Right lobe of liver (tissue), 6 donors: ENCODE measurements around the gene ATP6V0D1. TPM values are rescaled to one million over a fixed set of nuclear protein-coding genes. Genes with fewer than 3 reads are reported as not detected.

Experiments
- ATAC-seq, 4 donors: fragments of 200-7000 bp; cut with Tn5 transposase; one replicate each; pipeline ENCODE4 v1.9.1; 2020; ENCODE audit warnings: mild to moderate bottlenecking in 4 of 4, moderate library complexity in 4 of 4
- DNase-seq, 3 donors: peaks; one replicate each; pipeline ENCODE4 v3.0.0-alpha.2; 2020
- H3K27ac ChIP-seq, 3 donors: fragments of 200-600 bp; one replicate each; pipeline ENCODE4 v1.8.0; 2022
- H3K27me3 ChIP-seq, 2 donors: fragments of 200-600 bp; one replicate each; pipeline ENCODE4 v1.8.0; 2022
- H3K36me3 ChIP-seq, 4 donors: fragments of 200-600 bp; sonication (generic) in 1 of 4; one replicate each; pipeline versions ENCODE4 v1.5.1 to v1.8.0; 2017 to 2022; ENCODE audit warnings: control low read depth in 1 of 4
- H3K4me1 ChIP-seq, 4 donors: fragments of 200-600 bp; sonication (generic) in 1 of 4; one replicate each; pipeline versions ENCODE4 v1.5.1 to v1.8.0; 2017 to 2022; ENCODE audit warnings: control low read depth in 1 of 4
- H3K4me3 ChIP-seq, 3 donors: fragments of 200-600 bp; one replicate each; pipeline ENCODE4 v1.8.0; 2022
- H3K9me3 ChIP-seq, 4 donors: fragments of 200-600 bp; sonication (generic) in 1 of 4; one replicate each; pipeline versions ENCODE4 v1.5.1 to v1.8.0; 2017 to 2022; ENCODE audit warnings: control low read depth in 1 of 4
- POLR2A ChIP-seq: fragments of 450-650 bp; IDR thresholded peaks from one replicate; pipeline ENCODE4 v1.6.1; 2017; ENCODE audit warnings: antibody characterized with exemption, mild to moderate bottlenecking
- WGBS: methylation state at CpG from one replicate; pipeline ENCODE4 v1.1.6; 2018; ENCODE audit warnings: low coverage, low lambda C conversion rate; ENCODE audit not compliant: insufficient coverage; ENCODE audit errors: missing lambda C conversion rate; 5-methylcytosine and 5-hydroxymethylcytosine counted together
- intact Hi-C, 2 donors: fragments of 100-400 bp; cut with DNase I; formaldehyde crosslinking; loops; one replicate each; pipeline versions ENCODE4 v1.11.2 to v1.14.1; 2022
- total RNA-seq, 6 experiments: library from RNA; depleted of rRNA in 2 of 6; stranded (reverse); fragments of >200 nt in 2 of 6; fragmentation: NEBNext Ultra II Directional in 3 of 6; extraction: Animal tissue kit (Norgen Biotek cat#: 25700) in 3 of 6; gene quantifications; one replicate each; pipeline versions ENCODE4 v1.1.0 to v1.2.4, GENCODE V29; 2016 to 2023
- TF ChIP-seq, protein P1 (sequence below), 4 donors: fragments of 200-600 bp in 3 of 4; fragments of 450-650 bp in 1 of 4; IDR thresholded peaks; one replicate each; pipeline versions ENCODE4 v1.5.1 to v1.8.0; 2016 to 2022; ENCODE audit warnings: antibody characterized with exemption in 4 of 4, mild to moderate bottlenecking in 2 of 4
- donor health status: DM: no; HTN: yes; CAD: no.
- donor health status: DM: no; HTN: no; CAD: no.
- donor health status: DM: no; HTN: no; CAD: no.
- donor health status: DM: no; HTN: yes; CAD: no.
- donor health status: DM: no; HTN: yes; CAD: no.

The ATP6V0D1 gene
- total RNA-seq, 6 experiments from 2014 or later = 33.6 to 84.6 (median 47.0) TPM

DNA sequence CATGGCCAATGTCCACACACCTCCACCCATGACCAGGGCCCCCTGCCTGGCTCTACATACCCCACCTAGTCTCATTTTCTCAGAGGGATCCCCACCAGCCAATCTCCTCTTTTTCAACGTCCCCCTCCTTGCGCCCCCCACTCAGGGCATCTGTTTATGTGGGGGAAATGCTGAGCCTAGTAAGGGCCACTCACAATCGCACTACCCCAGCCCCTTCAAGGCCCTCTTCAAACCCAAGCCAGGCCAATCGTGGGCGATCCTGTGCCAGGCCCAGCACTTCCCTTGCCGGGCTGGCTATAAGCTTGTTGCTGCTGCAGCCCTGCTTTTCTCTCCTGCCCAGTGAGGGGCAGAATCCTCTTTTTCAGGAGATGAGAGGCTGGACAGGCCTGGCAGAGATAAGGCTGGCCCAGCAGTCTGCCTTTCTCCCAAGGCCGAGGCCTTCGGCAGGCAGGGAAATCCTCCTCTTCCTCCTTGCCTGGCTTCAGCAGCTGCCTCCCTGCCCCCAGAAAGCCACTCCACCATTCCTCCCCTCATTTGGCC is 33.9 kb downstream of the ATP6V0D1 start:
- Histone ChIP-seq H3K9me3 (no peaks in the 10 kb centered on the region), H3K27ac (peak overlapping the region in 1 of 3 donors; percentile 62), H3K4me3 (no peak overlapping the region), H3K4me1 (peaks cover 5 to 79% (median 50%) of the 10 kb centered on the region in 4 donors), H3K27me3 (no peaks in the 10 kb centered on the region), H3K36me3 (peaks cover 0 to 3% (median 0%) of the 10 kb centered on the region in 4 donors)
- TF ChIP-seq, protein P1, sequence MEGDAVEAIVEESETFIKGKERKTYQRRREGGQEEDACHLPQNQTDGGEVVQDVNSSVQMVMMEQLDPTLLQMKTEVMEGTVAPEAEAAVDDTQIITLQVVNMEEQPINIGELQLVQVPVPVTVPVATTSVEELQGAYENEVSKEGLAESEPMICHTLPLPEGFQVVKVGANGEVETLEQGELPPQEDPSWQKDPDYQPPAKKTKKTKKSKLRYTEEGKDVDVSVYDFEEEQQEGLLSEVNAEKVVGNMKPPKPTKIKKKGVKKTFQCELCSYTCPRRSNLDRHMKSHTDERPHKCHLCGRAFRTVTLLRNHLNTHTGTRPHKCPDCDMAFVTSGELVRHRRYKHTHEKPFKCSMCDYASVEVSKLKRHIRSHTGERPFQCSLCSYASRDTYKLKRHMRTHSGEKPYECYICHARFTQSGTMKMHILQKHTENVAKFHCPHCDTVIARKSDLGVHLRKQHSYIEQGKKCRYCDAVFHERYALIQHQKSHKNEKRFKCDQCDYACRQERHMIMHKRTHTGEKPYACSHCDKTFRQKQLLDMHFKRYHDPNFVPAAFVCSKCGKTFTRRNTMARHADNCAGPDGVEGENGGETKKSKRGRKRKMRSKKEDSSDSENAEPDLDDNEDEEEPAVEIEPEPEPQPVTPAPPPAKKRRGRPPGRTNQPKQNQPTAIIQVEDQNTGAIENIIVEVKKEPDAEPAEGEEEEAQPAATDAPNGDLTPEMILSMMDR (IDR thresholded peaks at IDR 0.05) = no peak
- no peak for TF ChIP-seq POLR2A
- 77% methylated on average over 6 of the region's 8 CpGs for WGBS
- ATAC-seq = no peak
- intact Hi-C loops = no loop called here
- DNase-seq = no peak

DNA sequence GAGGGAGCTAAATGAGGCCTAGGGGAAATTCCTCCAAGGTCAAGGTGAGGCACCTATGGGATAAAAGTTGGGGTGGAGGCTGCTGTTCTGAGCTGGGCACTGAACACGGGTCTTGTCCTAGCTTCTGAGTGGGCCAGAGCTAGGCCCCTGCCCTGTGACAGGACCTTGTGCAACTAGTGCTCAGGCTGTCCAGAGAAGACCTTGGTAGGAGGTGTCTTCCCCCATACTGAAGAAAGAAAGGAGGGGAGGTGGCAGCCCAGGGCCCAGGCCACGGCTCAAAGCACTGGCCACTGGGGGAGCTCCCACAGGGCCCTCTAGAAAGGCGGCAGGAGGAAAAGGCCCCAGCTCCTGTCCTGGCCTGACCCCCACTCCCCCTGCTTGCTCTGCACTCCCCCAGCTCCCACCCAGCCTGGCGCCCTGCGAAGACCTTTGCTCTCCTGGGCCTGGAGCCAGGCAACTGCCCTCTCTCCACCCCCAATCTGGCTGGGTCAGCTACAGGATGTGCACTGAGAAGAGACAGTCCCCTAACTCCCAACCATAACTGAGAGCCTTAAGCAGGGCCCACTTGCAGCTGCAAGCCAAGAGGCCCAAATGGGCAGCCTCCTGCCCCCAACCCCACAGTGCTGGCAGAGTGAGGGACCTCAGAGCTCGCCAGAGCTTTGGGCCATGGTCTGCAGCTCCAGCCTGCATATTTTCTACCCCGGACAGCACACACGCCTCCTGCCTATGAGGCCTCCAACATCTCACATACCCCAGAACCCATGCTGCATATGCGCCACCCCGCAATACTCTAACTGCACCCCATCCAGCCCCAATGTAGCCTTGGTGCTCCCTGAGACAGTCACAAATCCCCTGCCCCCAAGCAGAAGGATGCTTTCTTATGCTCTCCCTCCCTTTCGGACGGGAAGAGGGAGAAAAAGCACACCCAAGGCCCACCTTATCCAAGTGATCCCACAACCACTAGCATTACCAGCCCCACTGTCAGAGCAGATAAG is 34.7 kb downstream of the ATP6V0D1 start:
- ATAC-seq (peak; percentile 61 to 73 (median 64)), DNase-seq (peak; percentile 83 to 92 (median 89))
- intact Hi-C loops = no loop called here
- H3K36me3 ChIP-seq = no peaks in the 10 kb centered on the region
- no peaks in the 10 kb centered on the region for H3K9me3 ChIP-seq
- H3K27ac ChIP-seq = peak overlapping the region in 2 of 3 donors; percentile 52 to 62
- TF ChIP-seq POLR2A = no peak
- TF ChIP-seq, protein P1 (IDR thresholded peaks at IDR 0.05) = no peak
- peaks cover 5 to 86% (median 54%) of the 10 kb centered on the region in 4 donors for H3K4me1 ChIP-seq
- no peaks in the 10 kb centered on the region for H3K27me3 ChIP-seq
- 48% methylated on average over 3 of the region's 12 CpGs for WGBS
- H3K4me3 ChIP-seq = no peak overlapping the region

DNA sequence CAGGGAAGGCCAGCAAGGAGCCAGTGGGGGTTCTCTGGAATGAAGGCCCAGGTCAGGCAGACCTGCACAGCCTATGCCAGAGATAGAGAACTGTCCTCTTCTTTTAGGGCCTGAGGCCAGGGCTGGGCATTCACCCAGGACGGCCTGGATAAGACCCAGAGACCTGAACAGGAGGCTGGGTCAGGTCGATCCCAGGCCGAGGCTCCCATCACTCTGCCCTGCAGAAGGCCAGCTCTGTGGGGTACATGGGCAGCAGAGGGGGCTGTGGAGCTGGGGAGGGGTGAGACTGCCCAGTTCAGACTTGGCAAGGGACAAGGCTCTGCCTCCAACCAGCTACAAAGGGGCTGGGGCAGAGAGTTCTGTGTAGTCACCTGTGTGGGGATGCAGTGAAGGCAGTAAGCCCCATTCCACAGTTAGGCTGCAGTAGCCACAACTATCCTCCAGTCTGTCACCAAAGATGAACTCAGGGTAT is 35.5 kb downstream of the ATP6V0D1 start:
- 50% methylated on average over 2 of the region's 3 CpGs for WGBS
- Histone ChIP-seq H3K36me3 (no peaks in the 10 kb centered on the region), H3K27me3 (no peaks in the 10 kb centered on the region), H3K4me1 (peaks cover 5 to 87% (median 53%) of the 10 kb centered on the region in 4 donors), H3K9me3 (no peaks in the 10 kb centered on the region), H3K27ac (peak overlapping the region in 2 of 3 donors; percentile 52 to 62), H3K4me3 (no peak overlapping the region)
- TF ChIP-seq POLR2A = no peak
- TF ChIP-seq, protein P1 (IDR thresholded peaks at IDR 0.05) = peak in 3 of 4 donors; percentile 12 to 28 (median 25)
- ATAC-seq (peak; percentile 63 to 73 (median 68)), DNase-seq (peak; percentile 83 to 96 (median 93))
- intact Hi-C loops = no loop called here

DNA sequence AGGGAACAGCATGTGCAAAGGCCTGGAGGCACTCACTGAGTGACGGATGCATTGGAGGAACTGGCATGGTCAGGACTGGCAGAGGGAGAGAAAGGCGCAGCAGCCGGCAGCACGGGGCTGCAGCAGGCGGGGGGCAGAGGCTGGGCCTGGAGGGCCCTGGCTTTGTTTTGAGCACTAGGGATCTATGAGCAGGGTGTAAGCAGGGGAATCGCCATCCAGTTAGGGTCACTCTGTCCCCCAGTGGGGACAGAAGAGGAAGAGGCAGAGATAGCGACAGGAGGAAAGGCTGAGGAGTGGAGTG is 35.9 kb downstream of the ATP6V0D1 start:
- no peak overlapping the region for H3K4me3 ChIP-seq
- no peaks in the 10 kb centered on the region for H3K36me3 ChIP-seq
- ATAC-seq (no peak), DNase-seq (no peak)
- peaks cover 5 to 83% (median 51%) of the 10 kb centered on the region in 4 donors for H3K4me1 ChIP-seq
- H3K27me3 ChIP-seq = no peaks in the 10 kb centered on the region
- intact Hi-C loops = no loop called here
- H3K9me3 ChIP-seq = no peaks in the 10 kb centered on the region
- H3K27ac ChIP-seq = peak overlapping the region in 1 of 3 donors; percentile 62
- 33% methylated on average over 7 of the region's 7 CpGs for WGBS
- TF ChIP-seq POLR2A = no peak
- TF ChIP-seq, protein P1 (IDR thresholded peaks at IDR 0.05) = no peak
